GM12801 (cell line): ENCODE data around the gene ZNF497.

Source experiments
- TF ChIP-seq, protein P1 (sequence below): IDR thresholded peaks from one replicate; pipeline ENCODE4 v1.5.1; 2011; ENCODE audit warnings: control low read depth; ENCODE audit not compliant: insufficient read length; ENCODE audit errors: extremely low read depth

Gene ZNF497

DNA sequence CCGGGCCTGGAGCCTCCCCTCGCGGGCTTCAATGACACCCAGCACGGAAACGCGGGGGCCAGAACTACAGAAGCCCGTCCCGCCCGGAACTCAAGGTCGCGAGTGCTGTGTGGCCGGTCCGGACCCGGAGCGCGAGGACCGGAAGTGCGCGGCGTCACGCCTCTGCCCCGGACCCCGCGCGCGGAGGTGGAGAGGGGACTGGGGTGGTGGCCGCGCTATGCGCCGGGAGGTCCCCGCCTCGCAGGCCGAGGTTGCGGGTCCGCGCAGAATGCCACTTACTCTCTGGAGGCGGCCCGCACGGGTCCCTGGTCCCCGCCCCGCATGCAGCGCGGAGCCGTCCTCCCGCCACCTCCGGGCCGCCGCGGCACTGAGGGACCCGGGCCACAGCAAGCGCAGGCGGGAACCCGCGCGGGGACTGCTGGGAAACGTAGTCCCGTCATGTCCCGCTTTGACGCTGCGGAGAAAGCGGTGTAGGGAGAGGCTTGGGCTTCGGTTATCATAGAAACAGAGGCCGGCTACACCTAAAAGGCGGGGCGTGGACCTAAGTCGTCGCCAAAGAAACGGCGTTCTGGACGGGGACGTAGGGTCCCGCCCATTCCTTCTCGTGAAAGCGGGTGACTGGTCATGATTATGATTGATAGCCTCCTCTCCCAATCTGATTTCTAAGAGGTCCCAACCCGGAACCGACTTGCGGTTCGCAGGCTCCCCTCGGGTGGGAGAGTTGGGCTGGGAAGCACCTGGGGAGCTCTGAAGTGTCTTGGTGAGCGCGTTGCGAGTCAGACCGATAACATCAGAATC is 18.3 kb upstream of the ZNF497 start, which contains the start of gene ZNF837:
Gene ZNF837, minus strand, starts transcription at position 369 of the 798 bp plus-strand sequence. CDS start 11,698 bp downstream, outside the sequence.
- TF ChIP-seq, protein P1, sequence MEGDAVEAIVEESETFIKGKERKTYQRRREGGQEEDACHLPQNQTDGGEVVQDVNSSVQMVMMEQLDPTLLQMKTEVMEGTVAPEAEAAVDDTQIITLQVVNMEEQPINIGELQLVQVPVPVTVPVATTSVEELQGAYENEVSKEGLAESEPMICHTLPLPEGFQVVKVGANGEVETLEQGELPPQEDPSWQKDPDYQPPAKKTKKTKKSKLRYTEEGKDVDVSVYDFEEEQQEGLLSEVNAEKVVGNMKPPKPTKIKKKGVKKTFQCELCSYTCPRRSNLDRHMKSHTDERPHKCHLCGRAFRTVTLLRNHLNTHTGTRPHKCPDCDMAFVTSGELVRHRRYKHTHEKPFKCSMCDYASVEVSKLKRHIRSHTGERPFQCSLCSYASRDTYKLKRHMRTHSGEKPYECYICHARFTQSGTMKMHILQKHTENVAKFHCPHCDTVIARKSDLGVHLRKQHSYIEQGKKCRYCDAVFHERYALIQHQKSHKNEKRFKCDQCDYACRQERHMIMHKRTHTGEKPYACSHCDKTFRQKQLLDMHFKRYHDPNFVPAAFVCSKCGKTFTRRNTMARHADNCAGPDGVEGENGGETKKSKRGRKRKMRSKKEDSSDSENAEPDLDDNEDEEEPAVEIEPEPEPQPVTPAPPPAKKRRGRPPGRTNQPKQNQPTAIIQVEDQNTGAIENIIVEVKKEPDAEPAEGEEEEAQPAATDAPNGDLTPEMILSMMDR, result no peak

DNA sequence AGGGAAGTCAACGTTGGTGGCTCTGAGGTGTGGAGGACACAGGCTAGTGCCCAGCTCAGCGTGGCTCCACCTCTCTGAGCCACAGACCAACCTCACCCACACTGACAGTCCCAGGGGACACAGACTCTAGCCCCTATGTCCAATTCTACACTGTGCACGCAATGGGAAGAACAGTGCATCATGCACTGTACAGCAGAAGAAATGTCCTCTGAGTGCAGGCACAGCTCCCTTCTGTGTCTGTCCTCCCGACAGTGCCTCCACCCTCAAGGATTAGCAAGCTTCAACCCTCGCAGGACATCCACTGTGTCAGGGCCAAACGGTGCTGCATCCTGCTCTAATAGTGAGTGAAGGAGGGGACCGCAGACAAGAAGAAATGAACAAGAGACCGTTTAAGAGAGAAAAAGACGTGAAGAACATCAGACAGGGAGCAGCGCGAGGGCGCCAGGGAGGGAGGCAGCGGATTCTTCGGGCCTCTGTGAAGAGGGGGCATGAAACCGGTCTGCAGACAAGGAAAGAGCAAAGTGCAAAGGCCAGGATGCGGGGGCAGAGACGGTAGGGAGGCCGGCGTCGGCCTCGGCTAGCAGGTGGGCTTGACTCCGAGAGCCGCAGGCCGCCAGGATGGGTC is 17.6 kb upstream of the ZNF497 start:
- TF ChIP-seq, protein P1, result no peak

DNA sequence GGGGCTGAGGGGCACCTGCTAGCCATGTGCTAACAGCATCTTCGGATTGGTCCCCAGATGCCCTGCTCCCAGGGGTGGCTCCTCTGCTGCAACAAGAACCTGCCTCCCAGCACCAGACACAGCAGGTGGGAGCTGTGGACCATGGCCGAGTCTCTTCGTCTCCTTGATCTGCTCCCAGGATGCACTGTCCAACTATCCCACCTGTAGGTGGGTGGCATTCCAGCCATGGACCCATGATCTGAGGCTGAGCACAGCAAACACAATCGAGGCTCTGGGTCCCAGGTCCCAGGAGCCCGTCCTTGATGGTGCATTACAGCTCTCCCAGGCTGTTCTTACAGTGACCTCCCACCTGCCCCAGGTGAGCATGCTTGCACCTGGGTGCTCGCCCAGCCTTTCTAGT is 16.7 kb upstream of the ZNF497 start:
- TF ChIP-seq, protein P1, result no peak

DNA sequence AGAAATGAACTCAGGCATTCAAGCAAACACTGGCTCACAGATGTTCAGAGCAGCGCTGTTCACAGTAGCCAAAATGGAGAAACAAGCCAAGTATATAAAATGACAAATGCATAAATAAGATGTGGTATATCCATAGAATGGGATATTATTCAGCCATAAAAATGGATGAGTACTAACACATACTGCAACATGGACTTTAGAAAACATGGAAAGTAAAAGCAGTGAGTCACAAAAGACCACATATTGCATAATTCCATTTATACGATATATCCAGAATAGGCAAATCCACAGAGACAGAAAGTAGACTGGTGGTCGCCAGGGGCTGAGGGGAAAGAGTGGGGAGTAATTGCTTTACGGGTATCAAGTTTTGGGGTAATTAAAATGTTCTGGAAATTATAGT is 11.6 kb upstream of the ZNF497 start:
- TF ChIP-seq, protein P1, result no peak

DNA sequence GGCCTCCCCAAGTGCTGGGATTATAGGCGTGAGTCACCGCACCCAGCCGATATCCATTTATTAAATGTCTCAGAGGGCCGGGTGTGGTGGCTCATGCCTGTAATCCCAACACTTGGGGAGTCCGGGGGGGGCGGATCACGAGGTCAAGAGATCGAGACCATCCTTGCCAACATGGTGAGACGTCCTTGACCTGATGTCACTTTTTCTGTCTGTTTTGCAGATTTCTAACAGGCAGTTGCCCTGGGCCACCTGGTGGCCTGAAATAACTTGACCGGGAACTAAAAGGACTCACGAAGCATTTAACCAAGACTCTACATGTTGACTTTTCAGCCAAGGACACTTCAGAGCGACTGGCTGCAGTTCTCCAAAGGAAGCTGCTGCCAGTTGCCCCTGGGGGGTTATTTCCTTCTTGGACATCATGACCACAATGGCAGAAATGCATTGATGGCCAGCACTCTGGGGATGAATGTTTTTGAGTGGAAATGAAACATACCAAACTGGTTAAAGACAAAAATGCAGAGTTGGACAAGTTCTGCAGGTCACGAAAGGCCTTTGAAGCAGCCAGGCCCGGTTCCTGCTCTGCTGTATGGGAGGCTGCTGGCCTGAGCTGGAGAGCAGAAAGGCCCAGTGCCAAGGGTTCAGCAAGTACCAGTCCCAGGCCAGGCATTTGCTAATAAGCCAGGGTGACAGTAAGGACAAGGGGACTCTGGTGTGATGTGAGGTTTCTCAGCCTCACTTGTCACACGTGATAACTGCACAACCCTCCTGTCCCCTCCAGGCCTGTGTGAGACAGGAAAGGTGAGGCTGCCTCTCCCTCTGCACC is 10.0 kb upstream of the ZNF497 start:
- TF ChIP-seq, protein P1, result no peak

- TF ChIP-seq, protein P1, result no peak
Measured at GRCh38 chr19:58368561-58369360, 6.2 kb upstream of the ZNF497 start.
